ENCODE measurements around the gene CDC42BPB.

DNA sequence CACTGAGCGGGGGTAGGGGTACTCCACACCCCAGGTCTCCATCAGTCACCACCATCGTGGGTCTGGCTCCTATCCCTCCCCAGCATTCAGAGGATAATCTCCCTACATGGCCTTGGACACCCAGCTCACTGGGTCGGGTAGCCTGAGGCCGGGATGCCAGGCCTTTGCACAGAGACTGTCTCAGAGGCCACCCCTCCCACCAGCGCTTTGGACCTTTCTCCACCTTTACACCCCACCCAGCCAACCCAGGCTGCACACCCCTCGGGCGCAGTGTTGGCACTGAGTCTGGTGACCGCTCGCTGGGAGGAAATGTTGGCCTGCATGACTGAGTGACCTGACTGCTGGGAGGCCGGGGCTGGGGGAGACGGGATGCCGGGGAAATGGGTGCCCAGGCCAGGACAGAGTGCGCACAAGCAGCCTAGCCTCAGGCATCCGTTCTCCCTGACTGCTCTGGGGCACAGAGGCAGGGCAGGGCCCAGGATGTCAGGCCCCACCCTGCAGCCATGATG lies 16.1 kb upstream of the CDC42BPB start:
- TF ChIP-seq, protein P1, sequence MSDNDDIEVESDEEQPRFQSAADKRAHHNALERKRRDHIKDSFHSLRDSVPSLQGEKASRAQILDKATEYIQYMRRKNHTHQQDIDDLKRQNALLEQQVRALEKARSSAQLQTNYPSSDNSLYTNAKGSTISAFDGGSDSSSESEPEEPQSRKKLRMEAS (IDR thresholded peaks at IDR 0.05; ENCODE audit: low read depth, low read length), result no peak
- TF ChIP-seq POLR2A (IDR thresholded peaks at IDR 0.05; ENCODE audit: extremely low read depth, insufficient read length), result no peak
- TF ChIP-seq, protein P2, sequence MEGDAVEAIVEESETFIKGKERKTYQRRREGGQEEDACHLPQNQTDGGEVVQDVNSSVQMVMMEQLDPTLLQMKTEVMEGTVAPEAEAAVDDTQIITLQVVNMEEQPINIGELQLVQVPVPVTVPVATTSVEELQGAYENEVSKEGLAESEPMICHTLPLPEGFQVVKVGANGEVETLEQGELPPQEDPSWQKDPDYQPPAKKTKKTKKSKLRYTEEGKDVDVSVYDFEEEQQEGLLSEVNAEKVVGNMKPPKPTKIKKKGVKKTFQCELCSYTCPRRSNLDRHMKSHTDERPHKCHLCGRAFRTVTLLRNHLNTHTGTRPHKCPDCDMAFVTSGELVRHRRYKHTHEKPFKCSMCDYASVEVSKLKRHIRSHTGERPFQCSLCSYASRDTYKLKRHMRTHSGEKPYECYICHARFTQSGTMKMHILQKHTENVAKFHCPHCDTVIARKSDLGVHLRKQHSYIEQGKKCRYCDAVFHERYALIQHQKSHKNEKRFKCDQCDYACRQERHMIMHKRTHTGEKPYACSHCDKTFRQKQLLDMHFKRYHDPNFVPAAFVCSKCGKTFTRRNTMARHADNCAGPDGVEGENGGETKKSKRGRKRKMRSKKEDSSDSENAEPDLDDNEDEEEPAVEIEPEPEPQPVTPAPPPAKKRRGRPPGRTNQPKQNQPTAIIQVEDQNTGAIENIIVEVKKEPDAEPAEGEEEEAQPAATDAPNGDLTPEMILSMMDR (IDR thresholded peaks at IDR 0.05; ENCODE audit: low read depth, low read length), result no peak
